Ishikawa (cell line): Measurements from ENCODE around the gene TMEM108.

Source experiments
- EP300 ChIP-seq: IDR thresholded peaks from 2 replicates; pipeline ENCODE4 v1.6.1; 2012; ENCODE audit warnings: borderline replicate concordance
- NFIC ChIP-seq: IDR thresholded peaks from 2 replicates; pipeline ENCODE4 v1.6.1; 2012
- USF1 ChIP-seq: IDR thresholded peaks from 2 replicates; pipeline ENCODE4 v1.6.1; 2012

GRCh38 chr3:133213937-133214336, 175.7 kb downstream of the TMEM108 start:
- TF ChIP-seq NFIC (peak; percentile 12; the same call in 1 of the 2 replicates), EP300 (no peak), USF1 (no peak)
